ENCODE data around the gene CLDN8.

The CLDN8 gene

GRCh38 chr21:30200000-30200399, 15.9 kb downstream of the CLDN8 start:
- no peak for DNase-seq (ENCODE audit: low spot score)

GRCh38 chr21:30194701-30195299, 21.1 kb downstream of the CLDN8 start:
- no peak for DNase-seq (ENCODE audit: low spot score)

GRCh38 chr21:30193201-30193600, 22.7 kb downstream of the CLDN8 start:
- DNase-seq (ENCODE audit: low spot score): no peak

- DNase-seq (ENCODE audit: low spot score): no peak
Observed at GRCh38 chr21:30190554-30190953, 25.3 kb downstream of the CLDN8 start.

- no peak for DNase-seq (ENCODE audit: low spot score)
Observed at GRCh38 chr21:30189773-30190172, 26.1 kb downstream of the CLDN8 start.

GRCh38 chr21:30186242-30186641, 29.7 kb downstream of the CLDN8 start:
- DNase-seq (ENCODE audit: low spot score): no peak

- DNase-seq (ENCODE audit: low spot score): no peak
Observed at GRCh38 chr21:30168086-30168485, 47.8 kb downstream of the CLDN8 start.

GRCh38 chr21:30166705-30167104, 49.2 kb downstream of the CLDN8 start, which contains the start of gene CLDN17:
TSS of gene CLDN17 (minus strand) at chr21:30166805. CDS start at chr21:30166617, 188 bp downstream.
- DNase-seq (ENCODE audit: low spot score): no peak

- no peak for DNase-seq (ENCODE audit: low spot score)
Observed at GRCh38 chr21:30166171-30166570, 49.7 kb downstream of the CLDN8 start.

- DNase-seq (ENCODE audit: low spot score): no peak
Observed at GRCh38 chr21:30164796-30165195, 51.1 kb downstream of the CLDN8 start.

Measured in germinal center (tissue), 1 donor.